A673 (cell line): Measurements from ENCODE around the gene UNKL. TPM values are rescaled to one million over a fixed set of nuclear protein-coding genes. Genes with fewer than 3 reads are reported as not detected.

Experiments used
- BruUV-seq: library from RNA; stranded (reverse); fragments of 400-500 nt; replicated peaks from 2 replicates; lab custom pipeline; 2021; lab: Mats Ljungman, UMichigan
- CTCF ChIA-PET: fragments of 300-600 bp; sonication (Branson Sonifier 250); formaldehyde crosslinking; loops from one replicate; lab custom pipeline; 2022; ENCODE audit warnings: antibody characterized with exemption; lab: Charles Lee
- POLR2A ChIA-PET: fragments of 300-600 bp; sonication (Branson Sonifier 250); formaldehyde crosslinking; loops from one replicate; lab custom pipeline; 2022; ENCODE audit warnings: antibody characterized with exemption; ENCODE audit not compliant: low non-redundant PET; lab: Charles Lee
- DNase-seq: peaks from one replicate; pipeline ENCODE4 v3.0.0-alpha.2; 2015; ENCODE audit warnings: low spot score
- H3K27ac ChIP-seq: fragments of 200-600 bp; sonication (generic); 2 replicates; pipeline ENCODE4 v1.5.1; 2016; ENCODE audit warnings: mixed run types, low read depth, mild to moderate bottlenecking, mixed read lengths, antibody characterized with exemption, low read length; ENCODE audit not compliant: poor library complexity, severe bottlenecking
- H3K27me3 ChIP-seq: fragments of 200-600 bp; sonication (generic); replicated peaks from 2 replicates; pipeline ENCODE4 v1.6.1; 2017; ENCODE audit warnings: mixed run types, low read depth, mild to moderate bottlenecking, mixed read lengths, antibody characterized with exemption, low read length; ENCODE audit not compliant: insufficient read depth, poor library complexity
- H3K36me3 ChIP-seq: fragments of 200-600 bp; sonication (generic); 2 replicates; pipeline ENCODE4 v1.6.1; 2016; ENCODE audit warnings: mixed run types, mild to moderate bottlenecking, mixed read lengths, antibody characterized with exemption, low read length; ENCODE audit not compliant: insufficient read depth, poor library complexity, severe bottlenecking
- H3K4me1 ChIP-seq: fragments of 200-600 bp; sonication (generic); 2 replicates; pipeline ENCODE4 v1.6.1; 2017; ENCODE audit warnings: mixed run types, mild to moderate bottlenecking, mixed read lengths, antibody characterized with exemption, low read length; ENCODE audit not compliant: insufficient read depth, poor library complexity, severe bottlenecking
- H3K4me3 ChIP-seq: fragments of 200-600 bp; sonication (generic); 2 replicates; pipeline ENCODE4 v1.5.1; 2016; ENCODE audit warnings: low read depth, mixed run types, mild to moderate bottlenecking, mixed read lengths, low read length; ENCODE audit not compliant: poor library complexity, severe bottlenecking
- H3K9me3 ChIP-seq: fragments of 200-600 bp; sonication (generic); 2 replicates; pipeline ENCODE4 v1.6.1; 2016; ENCODE audit warnings: mixed run types, low read depth, mild to moderate bottlenecking, mixed read lengths, antibody characterized with exemption, low read length; ENCODE audit not compliant: poor library complexity, severe bottlenecking
- CTCF ChIP-seq: fragments of 300-800, 200-600 bp; sonication (generic); conservative IDR thresholded peaks from 2 replicates; pipeline ENCODE4 v1.5.1; 2017; ENCODE audit warnings: low read depth, mild to moderate bottlenecking, antibody characterized with exemption, low read length, moderate library complexity, mixed read lengths
- EZH2 ChIP-seq: fragments of 200-600 bp; sonication (generic); IDR thresholded peaks from 2 replicates; pipeline ENCODE4 v1.6.1; 2017; ENCODE audit warnings: borderline replicate concordance, low read depth, mild to moderate bottlenecking, mixed read lengths, antibody characterized with exemption, low read length; ENCODE audit not compliant: poor library complexity, severe bottlenecking
- intact Hi-C: fragments of 100-400 bp; cut with micrococcal nuclease; formaldehyde crosslinking; loops from one replicate; pipeline ENCODE4 v1.10.0; 2022; ENCODE audit not compliant: unreplicated experiment
- total RNA-seq: library from RNA; stranded (reverse); gene quantifications from 2 replicates; pipeline ENCODE4 v1.2.3, GENCODE V29; 2021

UNKL gene
- total RNA-seq, 1 experiment from 2014 or later: 88.5 TPM

- Histone ChIP-seq H3K27me3 (no peaks in the 10 kb centered on the region), H3K9me3 (no peaks in the 10 kb centered on the region), H3K27ac (no peak overlapping the region), H3K36me3 (peaks cover under 1% of the 10 kb centered on the region), H3K4me3 (no peak overlapping the region), H3K4me1 (no peaks in the 10 kb centered on the region)
- ChIA-PET POLR2A (no interaction called here), CTCF (no interaction called here)
- TF ChIP-seq EZH2: no peak
- TF ChIP-seq CTCF: no peak
- no peak for DNase-seq
- intact Hi-C loops: no loop called here
- BruUV-seq: no TSS peak
These were observed 43.2 kb upstream of the UNKL start for GRCh38 chr16:1457489-1458245.

- TF ChIP-seq CTCF: no peak
- no peak for TF ChIP-seq EZH2
- H3K27ac ChIP-seq: no peak overlapping the region
- no TSS peak for BruUV-seq
- POLR2A ChIA-PET: no interaction called here
- no peaks in the 10 kb centered on the region for H3K27me3 ChIP-seq
- DNase-seq: no peak
- no peaks in the 10 kb centered on the region for H3K4me1 ChIP-seq
- no peak overlapping the region for H3K4me3 ChIP-seq
- no peaks in the 10 kb centered on the region for H3K9me3 ChIP-seq
- intact Hi-C loops: no loop called here
- CTCF ChIA-PET: interaction anchor here (0.7 kb wide), 1 partner anchor 400 kb away, joined by 3 read pairs; no protein-coding TSS in a partner anchor
- peaks cover 3% of the 10 kb centered on the region for H3K36me3 ChIP-seq
These were observed 42.4 kb upstream of the UNKL start for GRCh38 chr16:1456951-1457350.

- TF ChIP-seq EZH2: no peak
- TF ChIP-seq CTCF: no peak
- Histone ChIP-seq H3K27ac (no peak overlapping the region), H3K4me1 (no peaks in the 10 kb centered on the region), H3K36me3 (peaks cover 6% of the 10 kb centered on the region), H3K9me3 (no peaks in the 10 kb centered on the region), H3K27me3 (no peaks in the 10 kb centered on the region), H3K4me3 (no peak overlapping the region)
- DNase-seq: no peak
- intact Hi-C loops: no loop called here
- ChIA-PET CTCF (no interaction called here), POLR2A (no interaction called here)
- no TSS peak for BruUV-seq
These were observed 41.0 kb upstream of the UNKL start for GRCh38 chr16:1455190-1456171.
